NCI-H345 treated with DMSO at 0.1 percent for 48 hours (cell line): ENCODE data around the gene TTC6.

ENCODE experiments used
- DNase-seq: peaks from one replicate; lab custom pipeline; 2025; ENCODE audit not compliant: unreplicated experiment; lab: John Stamatoyannopoulos, UW

The TTC6 gene

DNA sequence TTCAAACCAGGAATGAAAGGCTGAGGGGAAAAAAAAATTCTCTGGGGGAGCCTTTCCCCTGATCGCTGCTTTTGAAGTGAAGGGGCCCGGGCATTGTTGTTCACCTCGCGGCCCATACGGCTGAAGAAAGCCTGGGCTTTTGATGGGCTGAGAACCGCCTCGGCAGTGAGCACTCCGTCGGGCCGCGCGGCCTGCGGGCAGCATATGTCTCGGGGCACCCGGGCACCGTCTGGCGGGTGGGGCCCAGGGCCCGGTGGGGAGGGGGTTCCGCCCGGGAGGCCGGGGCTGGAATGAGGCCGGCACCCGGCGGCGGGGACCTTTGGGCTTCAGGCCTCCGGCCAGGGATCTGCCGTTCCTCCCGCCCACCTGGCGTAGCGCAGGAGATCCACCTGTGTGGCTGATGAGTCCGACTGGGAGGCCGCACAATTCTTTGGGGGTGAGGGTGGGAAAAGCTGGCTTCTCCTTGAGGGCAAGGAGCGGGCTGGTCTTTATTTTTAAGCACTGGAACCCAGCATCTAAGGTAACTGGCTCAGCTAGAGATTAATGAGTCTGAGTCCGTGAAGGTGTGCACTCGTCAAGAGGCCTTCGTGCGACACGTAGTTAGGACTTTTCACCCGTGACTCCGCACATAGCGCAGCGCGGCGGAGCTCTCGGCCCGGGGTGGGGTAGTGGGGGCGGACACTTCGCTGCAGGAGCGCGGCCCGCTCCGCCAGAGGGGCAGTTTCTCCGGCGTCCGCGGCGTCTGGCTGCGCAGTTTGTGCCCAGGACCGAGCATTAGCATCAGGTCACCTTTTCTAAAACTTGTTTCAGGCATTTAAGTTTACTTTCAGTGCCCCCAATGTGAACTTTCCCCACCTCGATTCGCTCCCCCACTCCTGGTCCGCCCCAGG is 11.0 kb upstream of the TTC6 start:
- DNase-seq = no peak

DNA sequence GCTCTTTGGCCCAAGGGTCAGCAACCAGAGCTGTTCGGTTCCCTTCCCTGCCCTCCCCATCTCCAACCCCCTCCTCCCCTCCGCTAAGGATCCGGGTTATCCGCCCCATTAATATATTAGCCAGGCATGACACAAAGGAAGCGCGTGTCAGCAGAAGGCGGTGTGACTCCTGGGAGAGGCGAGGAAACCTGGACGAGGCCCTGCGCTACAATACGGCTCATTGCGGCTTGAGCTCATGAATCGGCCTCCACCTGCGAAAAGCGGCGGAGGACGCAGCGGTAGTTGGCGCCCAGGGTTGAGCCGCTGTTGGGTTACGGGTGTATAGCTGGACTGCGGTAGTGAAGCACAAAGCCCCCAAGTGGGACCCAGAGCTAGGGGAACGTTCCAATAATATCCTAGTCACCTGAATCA is 10.3 kb upstream of the TTC6 start:
- peak; percentile 69 for DNase-seq

DNA sequence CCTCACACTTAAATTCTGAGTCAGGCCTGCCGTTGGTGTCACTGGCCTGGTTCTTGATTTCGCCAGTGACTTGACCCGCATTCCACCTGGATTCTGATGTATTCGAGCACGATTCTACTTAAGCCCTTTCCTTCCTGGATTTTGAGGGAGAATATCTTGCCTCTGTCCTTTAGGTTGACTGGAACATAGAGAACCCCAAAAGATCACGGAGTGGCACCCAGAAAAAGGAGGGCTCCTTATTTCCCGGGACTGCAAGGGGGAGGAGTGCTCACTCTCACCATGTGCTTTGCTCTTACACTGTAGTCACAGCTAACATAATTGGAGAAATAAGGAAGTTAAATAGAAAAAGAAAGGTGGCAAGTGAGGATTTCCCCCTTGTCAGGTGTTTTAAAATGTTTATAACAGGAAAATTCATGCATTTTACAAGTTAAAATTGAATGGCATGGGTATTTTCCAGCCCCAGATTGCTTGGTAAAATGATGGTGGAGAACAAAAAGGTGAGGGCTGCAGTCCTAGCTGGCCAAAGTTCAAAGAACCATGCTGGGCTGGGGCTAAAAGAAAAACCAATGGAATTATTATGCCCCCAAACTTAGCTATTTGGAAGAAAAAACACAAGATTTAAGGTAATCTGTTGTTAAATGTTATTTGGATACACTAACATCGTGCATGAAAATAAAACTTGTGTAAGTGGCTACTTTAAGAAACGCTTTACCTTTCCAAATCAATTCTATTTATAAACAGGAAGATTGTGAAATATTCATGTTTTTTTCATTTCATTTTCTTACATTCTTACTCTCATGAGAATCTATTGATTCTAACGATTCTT is 9.2 kb upstream of the TTC6 start:
- peak; percentile 71 for DNase-seq

DNA sequence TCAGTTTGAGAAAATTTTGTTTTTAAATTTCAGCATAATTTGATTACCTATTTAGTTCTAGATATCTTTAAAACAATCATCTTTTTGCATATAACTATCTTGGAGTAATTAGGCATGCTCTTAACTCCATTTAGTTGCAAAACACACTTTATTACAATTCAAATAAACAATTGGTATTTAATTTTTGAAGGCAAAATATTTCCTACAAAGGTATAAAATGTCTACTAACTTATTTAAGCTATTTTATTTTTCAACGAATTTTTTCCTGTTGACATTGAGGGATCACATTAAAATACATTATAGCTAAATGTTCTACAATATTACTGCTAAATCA is 8.7 kb upstream of the TTC6 start:
- no peak for DNase-seq

DNA sequence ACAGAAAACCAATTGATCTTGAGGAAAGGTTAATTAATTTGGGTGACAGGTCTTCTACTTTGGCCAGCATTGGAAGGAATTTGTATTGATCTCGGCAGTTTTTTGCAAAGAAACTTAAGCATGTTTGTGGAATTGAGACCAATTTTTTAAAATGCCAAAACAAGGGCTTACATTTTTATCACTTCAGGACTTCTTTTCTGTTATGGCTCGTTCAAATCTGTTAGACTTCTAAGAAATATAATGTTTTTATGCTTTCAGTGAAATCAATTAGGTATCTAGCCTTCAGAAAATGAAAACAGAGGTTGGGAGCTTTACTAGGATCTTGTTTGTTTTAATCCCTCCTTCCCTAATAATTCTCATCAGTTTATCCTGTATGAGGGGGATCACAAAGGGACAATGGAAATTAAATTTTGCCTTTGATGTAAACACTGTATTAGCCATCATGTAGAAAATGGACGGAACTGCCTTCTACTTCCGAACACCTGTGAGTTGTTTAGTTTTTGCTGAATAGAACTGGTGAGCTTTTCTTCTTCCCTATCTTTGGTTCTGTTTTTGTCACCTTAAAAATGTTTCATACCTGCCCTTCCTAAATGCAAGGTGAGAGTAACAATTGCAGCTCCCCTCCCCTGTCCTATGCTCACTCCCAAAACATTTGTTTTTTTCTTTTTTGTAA is 8.2 kb upstream of the TTC6 start:
- DNase-seq = peak; percentile 58

DNA sequence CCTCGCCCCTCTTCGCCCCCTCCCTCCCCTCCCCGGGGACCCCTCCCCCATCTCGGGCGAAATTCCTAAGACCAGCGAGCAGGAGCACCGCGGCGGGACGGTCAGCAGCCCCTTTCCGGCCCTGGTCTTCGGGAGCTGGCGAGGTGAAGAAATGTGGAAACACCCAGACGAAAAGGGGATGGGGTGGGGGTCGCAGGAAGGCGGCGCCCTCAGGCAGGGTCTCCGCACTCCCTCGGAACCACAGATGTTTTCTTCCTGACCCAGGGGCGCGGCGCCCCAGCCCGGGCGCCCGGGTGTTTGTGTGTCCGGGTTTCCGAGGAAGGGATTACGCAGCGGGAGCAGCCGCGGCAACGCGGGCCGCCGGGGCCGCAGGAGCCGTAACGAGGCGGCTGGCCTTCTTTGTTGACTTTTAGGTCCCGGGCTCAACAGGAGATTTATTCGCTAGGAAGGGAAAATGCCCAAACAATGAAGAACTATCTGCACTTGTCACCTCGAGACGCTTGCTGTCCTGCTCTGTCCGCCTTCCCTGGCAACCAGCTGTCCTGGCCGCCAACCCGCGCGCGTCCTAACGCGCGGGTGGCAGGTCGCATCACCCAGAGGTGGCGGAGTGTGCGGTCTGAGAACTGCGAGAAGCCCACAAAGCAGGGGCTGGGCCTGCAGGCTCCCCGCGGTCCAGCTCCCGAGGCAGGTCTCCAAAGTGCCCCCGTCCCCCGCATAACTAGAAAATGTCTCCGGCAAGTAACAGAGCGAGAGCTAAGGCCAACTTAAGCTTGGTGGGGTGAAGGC is 7.4 kb upstream of the TTC6 start:
- DNase-seq = peak; percentile 61

DNA sequence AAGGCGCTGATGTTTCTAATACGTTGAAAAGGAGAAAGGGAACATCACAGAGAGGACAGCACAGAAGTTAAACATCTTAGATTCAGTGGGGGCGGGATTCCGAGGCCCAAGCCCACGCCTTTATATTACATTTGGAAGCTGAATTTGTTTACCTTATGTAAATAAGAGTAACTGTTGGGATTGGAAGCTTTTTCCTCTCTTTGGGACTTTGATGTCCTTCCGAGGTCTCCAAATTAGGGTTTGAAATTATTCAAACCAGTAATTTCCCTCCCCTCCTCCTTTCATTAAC is 6.8 kb upstream of the TTC6 start:
- peak; percentile 70 for DNase-seq

DNA sequence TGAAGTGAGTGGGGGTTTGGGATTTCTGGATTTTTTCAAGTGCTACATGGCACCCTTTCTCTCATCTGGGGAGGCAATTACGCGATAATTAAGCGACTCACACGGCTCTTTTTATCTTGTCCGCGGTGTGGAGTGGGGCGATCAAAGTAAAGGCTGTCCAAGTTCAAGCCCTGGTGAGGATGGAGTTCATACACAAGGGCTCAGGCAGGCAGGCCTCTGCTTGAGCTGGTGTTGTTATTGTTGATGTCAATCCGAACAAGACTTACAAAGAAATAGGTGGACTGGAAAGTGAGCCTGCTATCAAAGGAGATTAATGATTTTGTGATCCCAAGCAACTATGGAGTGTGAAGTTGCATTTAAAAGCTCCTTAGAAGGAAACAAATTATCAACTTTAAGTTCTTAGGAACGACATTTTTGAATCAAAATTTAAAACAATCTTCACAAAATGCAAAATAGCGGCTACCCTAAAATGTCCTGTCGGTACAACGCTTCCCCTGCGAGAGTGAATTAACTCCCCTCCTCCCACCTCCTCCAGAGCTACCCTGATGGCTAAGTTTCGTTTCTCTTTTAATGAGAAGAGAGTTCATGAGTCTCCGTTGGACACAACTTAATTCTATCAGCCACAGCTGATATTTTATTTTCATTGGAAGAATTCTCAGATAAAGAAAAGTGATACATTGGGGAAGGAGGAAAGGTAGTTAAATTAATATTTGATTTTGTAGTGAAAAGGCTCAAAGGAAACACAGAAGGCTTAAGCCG is 6.3 kb upstream of the TTC6 start:
- peak; percentile 78 for DNase-seq

DNA sequence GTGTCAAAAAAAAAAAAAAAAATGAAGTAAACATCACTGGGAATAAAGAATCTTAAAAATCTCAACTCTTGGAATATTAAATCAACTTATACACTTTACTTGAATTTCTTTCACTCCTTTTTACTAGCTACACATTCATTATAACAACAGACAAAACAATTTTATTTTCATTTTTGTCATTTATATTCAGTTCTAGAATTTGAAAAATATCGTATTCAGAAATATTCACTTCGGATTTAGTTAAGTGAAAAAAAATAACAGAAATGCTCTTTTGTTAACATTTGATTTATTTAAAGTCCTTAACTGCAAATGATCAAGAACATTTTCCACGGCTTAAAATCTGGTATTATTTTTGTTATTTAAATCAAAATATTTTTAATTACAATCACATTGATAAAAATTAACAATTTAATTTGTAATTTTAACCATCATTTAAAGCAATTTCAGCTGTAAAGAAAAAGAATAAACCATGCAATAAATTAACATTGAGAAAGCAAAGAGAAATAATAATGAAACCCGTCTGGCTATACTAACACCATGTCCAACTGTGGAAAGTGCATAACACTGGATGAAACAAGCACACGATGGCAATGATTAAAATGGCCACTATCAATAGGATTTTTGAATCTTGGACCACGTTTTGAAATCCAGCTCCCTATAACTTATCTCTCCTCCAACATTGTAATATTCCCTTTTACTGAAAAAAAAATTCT is 5.6 kb upstream of the TTC6 start:
- DNase-seq = peak; percentile 82

DNA sequence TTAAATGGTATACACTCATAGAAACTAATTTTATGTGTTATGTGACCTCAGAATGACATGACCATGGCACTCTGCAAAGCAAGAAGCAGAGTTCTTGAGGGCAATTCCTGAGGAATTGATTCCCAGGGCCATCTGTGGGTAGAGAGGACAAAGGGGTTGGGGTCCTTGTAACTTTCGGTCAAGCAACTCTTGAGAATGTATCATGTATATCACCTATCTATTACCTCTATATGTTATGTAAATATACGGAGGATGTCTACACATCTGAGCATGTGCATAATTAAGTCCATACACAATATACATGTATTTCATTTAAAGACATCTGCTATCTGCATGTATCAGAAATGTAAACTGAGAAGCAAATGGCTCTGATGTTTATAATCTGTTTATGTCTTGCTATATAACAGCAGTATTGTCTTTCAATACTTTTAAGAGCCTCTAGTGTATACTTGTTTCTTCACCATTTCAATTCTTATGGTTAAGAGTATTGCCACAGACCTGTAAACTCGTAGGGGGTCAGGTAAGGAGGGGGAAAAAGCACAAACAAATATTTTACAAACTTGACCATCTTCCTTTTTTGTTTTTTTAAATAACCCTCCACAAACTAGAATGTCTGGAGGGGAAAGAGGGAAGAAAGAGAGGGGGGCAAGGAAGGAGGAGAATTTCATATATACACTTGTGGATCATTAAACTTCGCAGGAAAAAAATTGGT is 4.8 kb upstream of the TTC6 start:
- peak; percentile 82 for DNase-seq

DNA sequence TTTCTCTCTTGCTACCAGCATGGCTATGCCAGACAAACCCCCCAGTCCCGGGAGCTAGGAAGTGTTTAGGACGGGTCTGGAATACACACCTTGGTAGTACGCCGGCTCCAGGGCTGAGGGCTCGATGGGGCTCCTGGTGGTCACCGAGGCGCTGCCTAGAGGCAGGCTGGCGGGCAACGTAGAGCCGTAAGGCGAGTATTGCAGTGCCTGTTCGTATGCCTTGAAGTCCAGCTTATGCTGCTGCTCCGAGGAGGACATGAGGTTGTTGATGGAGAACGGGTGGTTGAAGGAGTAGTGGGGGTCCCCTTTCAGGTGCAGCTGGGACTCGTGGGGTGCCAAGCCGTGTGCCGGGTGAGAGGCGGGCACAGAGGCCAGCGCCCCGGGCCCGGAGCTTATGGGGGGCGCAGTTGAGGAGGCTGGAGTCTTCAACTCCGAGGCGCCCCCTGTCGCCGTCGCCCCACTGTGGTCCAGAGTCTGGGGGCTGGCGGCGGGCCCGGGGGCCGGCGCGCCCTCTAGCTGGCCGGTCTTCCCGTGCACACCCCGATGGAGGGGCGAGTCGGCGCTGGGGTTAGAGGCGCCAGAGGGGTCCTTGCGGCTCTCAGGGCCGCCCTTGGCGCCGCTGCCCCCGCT is 4.0 kb upstream of the TTC6 start:
- DNase-seq = peak; percentile 74

DNA sequence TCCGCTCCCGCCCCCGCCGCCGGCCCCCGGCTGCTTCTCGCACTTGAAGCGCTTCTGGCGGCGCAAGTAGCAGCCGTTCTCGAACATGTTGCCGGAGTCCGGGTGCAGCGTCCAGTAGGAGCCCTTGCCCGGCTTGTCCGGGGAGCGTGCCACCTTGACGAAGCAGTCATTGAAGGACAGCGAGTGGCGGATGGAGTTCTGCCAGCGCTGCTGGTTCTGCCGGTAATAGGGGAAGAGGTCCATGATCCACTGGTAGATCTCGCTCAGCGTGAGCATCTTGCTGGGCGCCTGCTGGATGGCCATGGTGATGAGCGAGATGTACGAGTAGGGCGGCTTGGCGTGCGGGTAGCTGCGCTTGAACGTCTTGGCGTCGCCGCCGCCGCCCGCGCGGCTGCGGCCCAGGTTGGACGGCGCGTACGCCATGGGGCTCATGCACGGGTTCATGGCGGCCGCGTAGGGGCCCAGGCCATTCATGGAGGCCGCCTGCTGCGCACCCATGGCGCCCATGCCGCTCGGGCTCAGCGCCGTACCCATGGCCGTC is 3.4 kb upstream of the TTC6 start:
- DNase-seq = peak; percentile 53

DNA sequence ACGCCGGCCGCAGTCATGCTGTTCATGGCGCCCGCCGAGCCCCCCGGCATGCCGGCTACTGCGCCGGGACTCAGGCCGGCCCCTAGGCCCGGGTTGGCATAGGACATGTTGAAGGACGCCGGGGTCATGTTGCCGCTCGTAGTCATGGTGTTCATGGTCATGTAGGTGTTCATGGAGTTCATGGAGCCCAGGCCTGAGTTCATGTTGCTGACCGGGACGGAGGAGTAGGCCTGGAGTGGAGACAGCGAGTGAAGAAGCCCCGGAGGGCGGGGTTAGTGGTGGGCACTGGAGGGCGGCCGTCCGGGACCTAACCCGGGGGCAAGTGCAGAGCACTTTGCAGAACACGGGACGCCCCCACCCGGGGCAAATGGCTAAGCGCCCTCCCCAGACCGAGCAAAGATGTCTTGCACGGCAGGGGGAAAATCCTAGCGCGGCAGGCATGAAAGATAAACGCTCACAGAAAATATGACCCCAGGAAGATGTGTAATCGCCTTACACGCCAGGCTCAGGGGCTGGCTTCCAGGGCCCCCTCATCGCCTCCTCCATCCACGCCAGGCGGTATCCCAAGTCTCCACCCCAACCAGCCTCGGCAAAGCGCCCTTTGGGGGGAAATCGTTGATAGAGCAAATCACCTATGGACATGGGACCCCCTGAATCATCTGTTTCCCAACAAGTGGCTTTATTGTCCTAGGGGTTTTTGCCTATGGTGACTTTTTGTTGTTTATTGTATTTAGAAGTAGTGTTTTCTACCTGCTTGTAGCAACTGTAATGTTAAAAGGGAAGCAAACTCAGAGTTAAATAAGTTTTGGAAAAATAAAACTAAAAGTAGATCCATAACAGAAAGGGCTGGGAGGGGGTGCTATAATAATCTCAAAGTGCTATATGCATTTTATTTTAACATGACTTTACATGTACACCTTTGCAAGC is 2.7 kb upstream of the TTC6 start:
- peak; percentile 57 for DNase-seq

DNA sequence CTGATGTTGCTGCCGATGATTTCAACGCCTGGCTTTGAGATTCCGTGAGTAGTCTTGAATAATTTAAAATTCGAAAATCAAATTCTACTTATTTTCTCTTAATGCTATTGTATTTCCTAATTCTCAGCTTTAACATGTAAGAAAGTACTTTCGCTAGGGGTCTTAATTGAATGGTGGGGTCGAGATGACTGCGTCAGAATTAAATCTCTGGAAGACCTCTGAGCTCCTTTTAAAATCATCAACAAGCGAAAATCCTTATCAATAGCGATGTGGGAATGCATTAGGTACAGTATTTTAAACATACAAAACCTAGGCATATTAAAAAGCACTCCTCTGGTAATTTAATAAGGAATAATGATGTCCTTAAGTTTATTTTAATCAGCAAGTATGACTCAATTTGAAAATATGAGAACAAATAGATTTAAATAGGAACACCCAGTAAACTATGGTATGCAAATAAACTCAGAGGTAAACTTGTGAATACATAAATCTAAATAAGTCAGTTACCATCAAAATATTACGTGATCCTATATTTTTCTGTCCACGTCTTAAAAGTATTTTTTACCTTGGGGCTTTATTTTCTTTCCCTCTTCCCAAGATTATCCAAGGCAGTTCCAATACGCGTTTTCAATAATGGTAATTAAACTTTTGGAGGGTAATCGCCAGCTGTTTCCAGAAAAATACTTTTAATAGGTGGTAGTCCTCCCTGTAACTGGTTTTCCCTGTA is 1.8 kb upstream of the TTC6 start:
- DNase-seq = peak; percentile 54

DNA sequence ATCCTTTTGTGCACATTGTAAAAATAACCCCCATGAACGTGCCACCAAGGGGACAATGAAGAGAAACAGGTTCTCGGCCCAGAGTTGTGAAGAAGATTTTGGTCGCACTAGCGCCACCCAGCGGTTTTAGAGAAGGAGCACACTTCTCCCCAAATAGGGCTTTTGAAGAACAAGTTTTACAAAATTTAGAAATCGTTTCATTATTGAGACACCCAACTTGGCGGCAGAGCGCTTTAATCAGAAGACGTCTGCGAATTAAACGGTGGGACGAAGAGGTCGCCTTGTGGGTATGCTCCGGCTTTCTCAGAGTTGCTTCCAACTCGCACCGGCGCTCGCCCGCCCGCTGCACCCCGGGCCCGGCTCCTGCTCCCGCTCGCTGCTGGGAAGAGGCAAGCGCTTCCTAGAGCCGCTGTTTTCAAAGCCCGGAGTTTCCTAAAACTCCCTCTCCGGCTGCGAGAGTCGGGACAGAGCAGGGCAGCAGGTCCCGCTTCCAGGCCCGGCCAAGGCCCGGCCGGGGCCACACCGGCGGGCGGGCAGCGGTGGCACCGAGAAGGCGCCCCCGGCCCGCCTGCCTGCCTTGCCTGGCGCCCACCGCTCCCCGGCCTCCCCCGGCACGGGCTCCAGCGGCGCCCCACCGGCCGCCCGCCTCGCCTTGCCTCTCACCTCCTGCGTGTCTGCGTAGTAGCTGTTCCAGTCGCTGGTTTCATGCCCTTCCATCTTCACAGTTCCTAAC is 1.0 kb upstream of the TTC6 start:
- DNase-seq = peak; percentile 84
